ENCODE data around the gene PHACTR2.

GRCh38 chr6:143840595-143841265, 163.0 kb downstream of the PHACTR2 start:
- TF ChIP-seq, protein P1, sequence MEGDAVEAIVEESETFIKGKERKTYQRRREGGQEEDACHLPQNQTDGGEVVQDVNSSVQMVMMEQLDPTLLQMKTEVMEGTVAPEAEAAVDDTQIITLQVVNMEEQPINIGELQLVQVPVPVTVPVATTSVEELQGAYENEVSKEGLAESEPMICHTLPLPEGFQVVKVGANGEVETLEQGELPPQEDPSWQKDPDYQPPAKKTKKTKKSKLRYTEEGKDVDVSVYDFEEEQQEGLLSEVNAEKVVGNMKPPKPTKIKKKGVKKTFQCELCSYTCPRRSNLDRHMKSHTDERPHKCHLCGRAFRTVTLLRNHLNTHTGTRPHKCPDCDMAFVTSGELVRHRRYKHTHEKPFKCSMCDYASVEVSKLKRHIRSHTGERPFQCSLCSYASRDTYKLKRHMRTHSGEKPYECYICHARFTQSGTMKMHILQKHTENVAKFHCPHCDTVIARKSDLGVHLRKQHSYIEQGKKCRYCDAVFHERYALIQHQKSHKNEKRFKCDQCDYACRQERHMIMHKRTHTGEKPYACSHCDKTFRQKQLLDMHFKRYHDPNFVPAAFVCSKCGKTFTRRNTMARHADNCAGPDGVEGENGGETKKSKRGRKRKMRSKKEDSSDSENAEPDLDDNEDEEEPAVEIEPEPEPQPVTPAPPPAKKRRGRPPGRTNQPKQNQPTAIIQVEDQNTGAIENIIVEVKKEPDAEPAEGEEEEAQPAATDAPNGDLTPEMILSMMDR (IDR thresholded peaks at IDR 0.05; ENCODE audit: insufficient read depth, low read length), result no peak
- TF ChIP-seq GABPA (IDR thresholded peaks at IDR 0.05; ENCODE audit: low read depth) (no peak), POLR2AphosphoS5 (IDR thresholded peaks at IDR 0.05; ENCODE audit: low read depth) (no peak)

Data from HL-60 (cell line).